K562 (cell line): ENCODE results near the gene LIN28B. TPM values are rescaled to one million over a fixed set of nuclear protein-coding genes. Genes with fewer than 3 reads are reported as not detected.
A peak's percentile ranks its signal among the peaks of the same experiment; 100 is the strongest.

ENCODE experiments used
- ASH1L ChIP-seq: fragments of 450-650 bp; IDR thresholded peaks from 2 replicates; pipeline ENCODE4 v1.6.1; 2018; ENCODE audit warnings: borderline replicate concordance, mild to moderate bottlenecking, low read depth; ENCODE audit not compliant: partially characterized antibody
- CBFB ChIP-seq: sonication (generic); formaldehyde crosslinking; IDR thresholded peaks from 2 replicates; pipeline ENCODE4 v1.4.0; 2020; ENCODE audit warnings: mild to moderate bottlenecking, missing genetic modification reagents
- CBX2 ChIP-seq: fragments of 200-600 bp; sonication (generic); IDR thresholded peaks from one replicate; pipeline ENCODE4 v1.6.1; 2012; ENCODE audit warnings: mild to moderate bottlenecking, low read length, inconsistent platforms; ENCODE audit not compliant: insufficient read depth, poor library complexity, severe bottlenecking
- HMGN3 ChIP-seq: IDR thresholded peaks from 2 replicates; pipeline ENCODE4 v1.6.1; 2011; ENCODE audit warnings: borderline replicate concordance, low read depth, mild to moderate bottlenecking, mixed read lengths, low read length; ENCODE audit not compliant: insufficient read length; ENCODE audit errors: extremely low read depth
- HSF4 ChIP-seq: fragments of 250-450 bp; sonication (Bioruptor Pico); IDR thresholded peaks from 2 replicates; pipeline ENCODE4 v2.1.2; 2022; ENCODE audit warnings: mild to moderate bottlenecking, moderate library complexity, borderline replicate concordance
- ILK ChIP-seq: fragments of 450-650 bp; IDR thresholded peaks from 2 replicates; pipeline ENCODE4 v1.6.1; 2016; ENCODE audit warnings: missing genetic modification characterization, low read depth, mild to moderate bottlenecking, missing compliant biosample characterization, moderate library complexity, borderline replicate concordance
- RAD21 ChIP-seq, 2 experiments: fragments of 250-450 bp in 1 of 2; fragments of 450-650 bp in 1 of 2; sonication (Bioruptor Pico) in 1 of 2; formaldehyde crosslinking in 1 of 2; IDR thresholded peaks in 1 of 2; conservative IDR thresholded peaks in 1 of 2; 2 replicates each; pipeline versions ENCODE4 v1.4.0 to v1.8.0; 2020 to 2022; ENCODE audit warnings: mild to moderate bottlenecking in 2 of 2, moderate library complexity in 1 of 2
- RAD51 ChIP-seq: fragments of 450-650 bp; IDR thresholded peaks from 2 replicates; pipeline ENCODE4 v1.7.1; 2016; ENCODE audit warnings: low read depth, mild to moderate bottlenecking, borderline replicate concordance
- SUPT5H ChIP-seq: fragments of 450-650 bp; IDR thresholded peaks from 2 replicates; pipeline ENCODE4 v1.6.1; 2016
- TOE1 ChIP-seq, 2 experiments: fragments of 450-650 bp in 1 of 2; sonication (generic) in 1 of 2; formaldehyde crosslinking in 1 of 2; IDR thresholded peaks; 2 replicates each; pipeline versions ENCODE4 v1.7.1 to v1.8.0; 2016 to 2022; ENCODE audit warnings: borderline replicate concordance in 2 of 2, mild to moderate bottlenecking in 2 of 2, antibody characterized with exemption in 1 of 2, inconsistent platforms in 1 of 2, low read depth in 1 of 2, missing genetic modification reagents in 1 of 2, moderate library complexity in 1 of 2
- ZNF212 ChIP-seq: fragments of 450-650 bp; formaldehyde crosslinking; IDR thresholded peaks from 2 replicates; pipeline ENCODE4 v1.4.0; 2020; ENCODE audit warnings: mild to moderate bottlenecking
- ZNF347 ChIP-seq: fragments of 450-650 bp; formaldehyde crosslinking; IDR thresholded peaks from 2 replicates; pipeline ENCODE4 v1.4.0; 2020; ENCODE audit warnings: low read depth, mild to moderate bottlenecking, moderate library complexity
- polyA plus RNA-seq, 8 experiments: library from polyadenylated mRNA; depleted of rRNA in 4 of 8; stranded (reverse) in 5 of 8; unstranded in 3 of 8; fragments of >200 nt; fragmentation: Nextera tagmentation in 2 of 8; fragmentation: Illumina TruSeq in 1 of 8; extraction: Ambion mirVana in 2 of 8; extraction: Trizol in 1 of 8; gene quantifications; 2 replicates each; pipeline versions ENCODE4 v1.2.1 to v1.2.3, GENCODE V29; 2011 to 2014; ENCODE audit warnings: inconsistent platforms in 1 of 8, missing spikeins in 1 of 8
- total RNA-seq, 7 experiments: library from RNA; depleted of rRNA in 6 of 7; stranded (reverse); fragments of >200 nt in 6 of 7; fragmentation: Illumina TruSeq in 2 of 7; extraction: Trizol in 2 of 7; gene quantifications; 2 replicates each; pipeline versions ENCODE4 v1.2.1 to v1.2.3, GENCODE V29; 2011 to 2021; ENCODE audit warnings: low replicate concordance in 1 of 7
- TF ChIP-seq, protein P1 (sequence below): fragments of 450-650 bp; IDR thresholded peaks from 2 replicates; pipeline ENCODE4 v1.7.1; 2018; ENCODE audit warnings: mild to moderate bottlenecking, low read depth; ENCODE audit not compliant: partially characterized antibody
- TF ChIP-seq, protein P2 (sequence below): sonication (generic); formaldehyde crosslinking; IDR thresholded peaks from 2 replicates; pipeline ENCODE4 v1.5.0; 2020; ENCODE audit warnings: missing genetic modification reagents
- TF ChIP-seq, protein P3 (sequence below), 2 experiments: fragments of 250-450 bp in 1 of 2; fragments of 450-650 bp in 1 of 2; sonication (Bioruptor Pico) in 1 of 2; IDR thresholded peaks; 2 replicates each; pipeline versions ENCODE4 v1.6.1 to v1.8.0; 2016 to 2021; ENCODE audit warnings: mild to moderate bottlenecking in 2 of 2, moderate library complexity in 2 of 2, missing compliant biosample characterization in 1 of 2, missing genetic modification characterization in 1 of 2
- TF ChIP-seq, protein P4 (sequence below): fragments of 450-650 bp; IDR thresholded peaks from 2 replicates; pipeline ENCODE4 v1.6.1; 2014; ENCODE audit warnings: low read depth, mild to moderate bottlenecking, moderate library complexity, borderline replicate concordance
- TF ChIP-seq, protein P5 (sequence below): fragments of 250-450 bp; sonication (Bioruptor Pico); IDR thresholded peaks from 2 replicates; pipeline ENCODE4 v1.8.0; 2022; ENCODE audit warnings: inconsistent platforms, mild to moderate bottlenecking, moderate library complexity, borderline replicate concordance

Gene LIN28B
- total and polyA plus RNA-seq, 9 of the 15 experiments (the other 6 are each of a cell fraction or from before 2014, with no cell fraction given) = 20.9 to 77.3 (median 42.1) TPM

DNA sequence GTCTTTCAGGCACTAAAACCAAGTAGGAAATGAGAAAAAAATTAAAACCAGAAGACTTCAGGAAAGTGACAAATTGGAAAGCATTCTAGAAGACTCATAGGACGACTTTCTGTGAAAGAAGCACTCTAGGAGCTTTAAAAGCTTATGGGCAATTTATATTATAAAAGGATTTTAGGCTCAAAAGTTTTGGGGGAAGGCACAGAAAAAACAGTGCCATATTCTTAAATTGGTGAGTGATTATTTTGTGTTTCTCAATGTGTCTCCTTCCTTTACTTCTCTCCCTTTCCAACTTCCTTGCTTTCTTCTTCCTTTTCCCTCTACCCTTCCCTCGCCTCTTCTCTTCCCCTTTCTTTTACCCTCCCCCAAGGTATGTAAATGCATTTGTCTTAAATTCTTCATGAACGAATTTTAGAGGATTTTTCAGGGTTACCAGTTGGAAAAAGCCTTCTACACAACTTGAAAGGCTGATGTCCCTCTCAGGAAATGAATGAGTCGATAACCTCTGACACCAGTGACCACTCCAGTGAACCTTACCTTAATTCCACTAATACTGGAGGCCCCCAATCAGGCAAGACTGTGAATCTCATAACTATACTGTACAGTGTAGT is 2.6 kb upstream of the LIN28B start (continued):
- TF ChIP-seq, protein P1, sequence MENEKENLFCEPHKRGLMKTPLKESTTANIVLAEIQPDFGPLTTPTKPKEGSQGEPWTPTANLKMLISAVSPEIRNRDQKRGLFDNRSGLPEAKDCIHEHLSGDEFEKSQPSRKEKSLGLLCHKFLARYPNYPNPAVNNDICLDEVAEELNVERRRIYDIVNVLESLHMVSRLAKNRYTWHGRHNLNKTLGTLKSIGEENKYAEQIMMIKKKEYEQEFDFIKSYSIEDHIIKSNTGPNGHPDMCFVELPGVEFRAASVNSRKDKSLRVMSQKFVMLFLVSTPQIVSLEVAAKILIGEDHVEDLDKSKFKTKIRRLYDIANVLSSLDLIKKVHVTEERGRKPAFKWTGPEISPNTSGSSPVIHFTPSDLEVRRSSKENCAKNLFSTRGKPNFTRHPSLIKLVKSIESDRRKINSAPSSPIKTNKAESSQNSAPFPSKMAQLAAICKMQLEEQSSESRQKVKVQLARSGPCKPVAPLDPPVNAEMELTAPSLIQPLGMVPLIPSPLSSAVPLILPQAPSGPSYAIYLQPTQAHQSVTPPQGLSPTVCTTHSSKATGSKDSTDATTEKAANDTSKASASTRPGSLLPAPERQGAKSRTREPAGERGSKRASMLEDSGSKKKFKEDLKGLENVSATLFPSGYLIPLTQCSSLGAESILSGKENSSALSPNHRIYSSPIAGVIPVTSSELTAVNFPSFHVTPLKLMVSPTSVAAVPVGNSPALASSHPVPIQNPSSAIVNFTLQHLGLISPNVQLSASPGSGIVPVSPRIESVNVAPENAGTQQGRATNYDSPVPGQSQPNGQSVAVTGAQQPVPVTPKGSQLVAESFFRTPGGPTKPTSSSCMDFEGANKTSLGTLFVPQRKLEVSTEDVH = peak; percentile 59
- TF ChIP-seq CBFB (CRISPR knock-in tag) = no peak
- TF ChIP-seq ZNF347 (CRISPR knock-in tag) = no peak
- TF ChIP-seq ASH1L = peak; percentile 47
- TF ChIP-seq HSF4 (CRISPR knock-in tag) = no peak
- TF ChIP-seq TOE1 (IDR thresholded peaks at IDR 0.05; ENCODE audit: borderline replicate concordance) = 0 out of 2 replicates have a peak, but pooled peaks have one; percentile 32
- no peak for TF ChIP-seq TOE1 (CRISPR knock-in tag; IDR thresholded peaks at IDR 0.05; ENCODE audit: borderline replicate concordance, low read depth)
- TF ChIP-seq, protein P2, sequence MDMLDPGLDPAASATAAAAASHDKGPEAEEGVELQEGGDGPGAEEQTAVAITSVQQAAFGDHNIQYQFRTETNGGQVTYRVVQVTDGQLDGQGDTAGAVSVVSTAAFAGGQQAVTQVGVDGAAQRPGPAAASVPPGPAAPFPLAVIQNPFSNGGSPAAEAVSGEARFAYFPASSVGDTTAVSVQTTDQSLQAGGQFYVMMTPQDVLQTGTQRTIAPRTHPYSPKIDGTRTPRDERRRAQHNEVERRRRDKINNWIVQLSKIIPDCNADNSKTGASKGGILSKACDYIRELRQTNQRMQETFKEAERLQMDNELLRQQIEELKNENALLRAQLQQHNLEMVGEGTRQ (CRISPR knock-in tag) = no peak
- peak; percentile 81 for TF ChIP-seq SUPT5H
- no peak for TF ChIP-seq ILK (tag)
- no peak for TF ChIP-seq HMGN3
- no peak for TF ChIP-seq ZNF212
- no peak for TF ChIP-seq RAD51
- peak in 1 of 2 experiments; percentile 24; a peak in 1 of 4 replicates for TF ChIP-seq RAD21 (CRISPR knock-in tag; conservative IDR thresholded peaks at IDR 0.05 in 1 of 2, IDR thresholded peaks at IDR 0.05 in 1 of 2)
- TF ChIP-seq CBX2 = no peak
- TF ChIP-seq, protein P3, sequence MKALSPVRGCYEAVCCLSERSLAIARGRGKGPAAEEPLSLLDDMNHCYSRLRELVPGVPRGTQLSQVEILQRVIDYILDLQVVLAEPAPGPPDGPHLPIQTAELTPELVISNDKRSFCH (CRISPR knock-in tag; IDR thresholded peaks at IDR 0.05) = no peak
- TF ChIP-seq, protein P3 (tag; IDR thresholded peaks at IDR 0.05) = 0 out of 2 replicates have a peak, but pooled peaks have one; percentile 50
- TF ChIP-seq, protein P4, sequence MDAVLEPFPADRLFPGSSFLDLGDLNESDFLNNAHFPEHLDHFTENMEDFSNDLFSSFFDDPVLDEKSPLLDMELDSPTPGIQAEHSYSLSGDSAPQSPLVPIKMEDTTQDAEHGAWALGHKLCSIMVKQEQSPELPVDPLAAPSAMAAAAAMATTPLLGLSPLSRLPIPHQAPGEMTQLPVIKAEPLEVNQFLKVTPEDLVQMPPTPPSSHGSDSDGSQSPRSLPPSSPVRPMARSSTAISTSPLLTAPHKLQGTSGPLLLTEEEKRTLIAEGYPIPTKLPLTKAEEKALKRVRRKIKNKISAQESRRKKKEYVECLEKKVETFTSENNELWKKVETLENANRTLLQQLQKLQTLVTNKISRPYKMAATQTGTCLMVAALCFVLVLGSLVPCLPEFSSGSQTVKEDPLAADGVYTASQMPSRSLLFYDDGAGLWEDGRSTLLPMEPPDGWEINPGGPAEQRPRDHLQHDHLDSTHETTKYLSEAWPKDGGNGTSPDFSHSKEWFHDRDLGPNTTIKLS = no peak
- TF ChIP-seq, protein P5, sequence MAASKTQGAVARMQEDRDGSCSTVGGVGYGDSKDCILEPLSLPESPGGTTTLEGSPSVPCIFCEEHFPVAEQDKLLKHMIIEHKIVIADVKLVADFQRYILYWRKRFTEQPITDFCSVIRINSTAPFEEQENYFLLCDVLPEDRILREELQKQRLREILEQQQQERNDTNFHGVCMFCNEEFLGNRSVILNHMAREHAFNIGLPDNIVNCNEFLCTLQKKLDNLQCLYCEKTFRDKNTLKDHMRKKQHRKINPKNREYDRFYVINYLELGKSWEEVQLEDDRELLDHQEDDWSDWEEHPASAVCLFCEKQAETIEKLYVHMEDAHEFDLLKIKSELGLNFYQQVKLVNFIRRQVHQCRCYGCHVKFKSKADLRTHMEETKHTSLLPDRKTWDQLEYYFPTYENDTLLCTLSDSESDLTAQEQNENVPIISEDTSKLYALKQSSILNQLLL = no peak
